ENCODE measurements around the gene KEAP1. TPM values are rescaled to one million over a fixed set of nuclear protein-coding genes. Genes with fewer than 3 reads are reported as not detected.

The KEAP1 gene
- total RNA-seq, 4 donors from 2014 or later = 62.1 to 80.3 (median 69.8) TPM

DNA sequence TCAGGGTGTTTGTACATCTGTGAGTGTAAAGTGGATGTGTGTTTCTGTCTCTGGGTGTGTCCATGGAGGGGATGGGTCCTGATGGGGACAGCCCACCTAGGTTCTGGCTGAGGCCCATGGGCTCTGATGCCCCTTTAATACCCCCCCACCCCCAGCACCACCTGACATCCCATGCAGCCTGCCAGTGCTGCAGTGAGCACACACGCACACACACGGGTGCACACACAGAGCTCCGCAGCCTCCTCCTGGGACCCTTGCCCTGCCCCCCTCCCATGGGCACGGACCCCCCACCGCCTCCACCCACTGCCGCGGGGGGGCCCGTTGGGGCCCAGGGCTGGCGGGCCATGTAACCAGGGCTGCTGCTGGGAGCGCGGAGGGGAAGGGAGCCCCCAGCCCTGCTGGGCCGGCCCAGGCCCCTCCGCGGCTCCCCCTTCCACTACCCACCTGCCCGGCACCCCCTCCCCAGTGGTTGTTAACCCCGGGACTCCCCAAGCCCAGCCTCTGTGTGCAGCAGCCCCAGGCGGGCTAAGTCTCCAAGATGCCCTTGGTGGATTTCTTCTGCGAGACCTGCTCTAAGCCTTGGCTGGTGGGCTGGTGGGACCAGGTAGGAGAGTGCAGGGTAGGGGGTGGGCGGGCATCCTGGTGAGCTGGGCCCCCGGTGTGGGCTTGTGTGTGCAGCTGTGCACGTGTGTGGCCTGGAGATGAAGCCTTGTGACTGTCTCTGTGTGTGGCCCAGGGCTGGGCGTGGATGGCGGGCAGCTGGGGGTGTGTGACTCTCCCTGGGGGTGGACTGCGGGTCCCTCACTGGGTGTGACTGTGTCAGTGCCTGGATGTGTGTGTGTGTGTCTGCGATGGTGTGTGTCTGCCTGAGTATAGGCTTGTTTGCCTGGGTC, 50.2 kb downstream of the KEAP1 start:
- Histone ChIP-seq H3K4me3 (no peak overlapping the region), H3K27me3 (peaks cover 20% of the 10 kb centered on the region), H3K4me1 (no peaks in the 10 kb centered on the region), H3K9me3 (no peaks in the 10 kb centered on the region), H3K36me3 (peaks cover 0 to 60% of the 10 kb centered on the region in 2 donors), H3K27ac (no peak overlapping the region)
- TF ChIP-seq POLR2AphosphoS5 (IDR thresholded peaks at IDR 0.05) (no peak), POLR2A (IDR thresholded peaks at IDR 0.05) (no peak), EP300 (IDR thresholded peaks at IDR 0.05) (no peak)
- TF ChIP-seq, protein P1, sequence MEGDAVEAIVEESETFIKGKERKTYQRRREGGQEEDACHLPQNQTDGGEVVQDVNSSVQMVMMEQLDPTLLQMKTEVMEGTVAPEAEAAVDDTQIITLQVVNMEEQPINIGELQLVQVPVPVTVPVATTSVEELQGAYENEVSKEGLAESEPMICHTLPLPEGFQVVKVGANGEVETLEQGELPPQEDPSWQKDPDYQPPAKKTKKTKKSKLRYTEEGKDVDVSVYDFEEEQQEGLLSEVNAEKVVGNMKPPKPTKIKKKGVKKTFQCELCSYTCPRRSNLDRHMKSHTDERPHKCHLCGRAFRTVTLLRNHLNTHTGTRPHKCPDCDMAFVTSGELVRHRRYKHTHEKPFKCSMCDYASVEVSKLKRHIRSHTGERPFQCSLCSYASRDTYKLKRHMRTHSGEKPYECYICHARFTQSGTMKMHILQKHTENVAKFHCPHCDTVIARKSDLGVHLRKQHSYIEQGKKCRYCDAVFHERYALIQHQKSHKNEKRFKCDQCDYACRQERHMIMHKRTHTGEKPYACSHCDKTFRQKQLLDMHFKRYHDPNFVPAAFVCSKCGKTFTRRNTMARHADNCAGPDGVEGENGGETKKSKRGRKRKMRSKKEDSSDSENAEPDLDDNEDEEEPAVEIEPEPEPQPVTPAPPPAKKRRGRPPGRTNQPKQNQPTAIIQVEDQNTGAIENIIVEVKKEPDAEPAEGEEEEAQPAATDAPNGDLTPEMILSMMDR (IDR thresholded peaks at IDR 0.05) = no peak
- 70% methylated on average over 2 of the region's 25 CpGs; no CpG with 5 or more reads in 1 of the 2 donors for WGBS, 2 donors (ENCODE audit: low coverage in 1 of 2)
- peak; percentile 28 for ATAC-seq

DNA sequence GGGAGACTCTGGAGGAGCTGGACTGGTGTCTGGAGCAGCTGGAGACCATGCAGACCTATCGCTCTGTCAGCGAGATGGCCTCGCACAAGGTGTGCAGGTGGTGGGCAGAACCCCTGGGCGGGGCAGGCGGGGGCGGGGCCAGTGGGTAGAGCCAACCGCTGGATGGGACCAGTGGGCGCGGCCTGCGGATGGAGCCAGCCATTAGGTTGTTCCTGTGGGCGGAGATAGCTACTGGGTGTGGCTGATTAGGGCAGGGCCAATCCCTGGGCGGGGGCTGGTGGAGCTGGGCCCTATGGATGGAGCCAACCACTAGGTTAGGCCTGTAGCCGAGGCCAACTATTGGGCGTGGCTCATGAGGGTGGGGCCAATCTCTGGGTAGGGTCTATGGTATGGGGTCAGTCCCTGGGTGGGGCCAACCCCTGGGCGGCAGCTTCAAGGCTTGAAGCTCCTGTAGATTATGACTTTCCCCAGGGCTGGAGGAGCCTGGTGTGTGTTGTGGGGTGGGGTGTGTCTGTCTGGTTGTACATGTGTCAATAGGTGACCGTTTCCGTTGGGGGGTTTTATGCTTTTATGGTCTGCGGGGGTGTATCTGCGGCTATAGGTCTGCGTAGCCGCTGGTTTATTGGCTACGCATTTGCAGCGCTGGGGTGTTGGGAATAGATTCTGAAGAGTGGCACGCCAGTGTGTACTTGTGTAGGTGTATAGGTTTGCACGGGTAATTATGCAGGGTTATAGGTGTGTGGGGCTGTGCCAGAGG, 52.1 kb downstream of the KEAP1 start:
- no peak overlapping the region for H3K4me3 ChIP-seq
- peaks cover 0 to 62% of the 10 kb centered on the region in 2 donors for H3K36me3 ChIP-seq
- no peak overlapping the region for H3K27ac ChIP-seq
- H3K9me3 ChIP-seq = no peaks in the 10 kb centered on the region
- no peaks in the 10 kb centered on the region for H3K4me1 ChIP-seq
- H3K27me3 ChIP-seq = peaks cover 20% of the 10 kb centered on the region
- 88 to 89% methylated on average over 3 to 13 of the region's 25 CpGs for WGBS, 2 donors (ENCODE audit: low coverage in 1 of 2)
- no peak for ATAC-seq
- TF ChIP-seq EP300 (IDR thresholded peaks at IDR 0.05) (no peak), POLR2AphosphoS5 (IDR thresholded peaks at IDR 0.05) (no peak), POLR2A (IDR thresholded peaks at IDR 0.05) (no peak)
- TF ChIP-seq, protein P1 (IDR thresholded peaks at IDR 0.05) = no peak

- H3K4me1 ChIP-seq = no peaks in the 10 kb centered on the region
- WGBS, 2 donors (ENCODE audit: low coverage in 1 of 2) = 86 to 89% methylated on average over 4 to 6 of the region's 14 CpGs
- no peak for ATAC-seq
- no peak for TF ChIP-seq POLR2A (IDR thresholded peaks at IDR 0.05)
- no peak for TF ChIP-seq POLR2AphosphoS5 (IDR thresholded peaks at IDR 0.05)
- TF ChIP-seq EP300 (IDR thresholded peaks at IDR 0.05) = no peak
- no peaks in the 10 kb centered on the region for H3K9me3 ChIP-seq
- H3K27me3 ChIP-seq = peaks cover 20% of the 10 kb centered on the region
- peaks cover 0 to 58% of the 10 kb centered on the region in 2 donors for H3K36me3 ChIP-seq
- no peak overlapping the region for H3K27ac ChIP-seq
- no peak overlapping the region for H3K4me3 ChIP-seq
These were observed 52.8 kb downstream of the KEAP1 start for GRCh38 chr19:10450191-10450852.

DNA sequence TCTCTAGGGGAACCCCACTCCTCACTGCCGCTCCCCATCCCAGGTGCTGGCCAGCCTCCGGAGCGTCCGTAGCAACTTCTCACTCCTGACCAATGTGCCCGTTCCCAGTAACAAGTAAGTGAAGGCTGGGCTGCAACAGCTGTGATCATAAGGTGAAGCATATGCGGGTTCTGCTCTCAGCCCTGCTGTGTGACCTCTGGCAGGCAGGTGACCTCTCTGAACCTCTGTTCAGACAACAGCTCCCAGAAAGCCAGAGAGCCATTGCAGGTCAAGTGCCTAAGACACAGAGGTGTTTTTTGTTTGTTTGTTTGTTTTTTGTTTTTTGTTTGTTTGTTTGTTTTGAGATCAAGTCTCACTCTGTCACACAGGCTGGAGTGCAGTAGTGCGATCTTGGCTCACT, 54.1 kb downstream of the KEAP1 start:
- H3K4me1 ChIP-seq = no peaks in the 10 kb centered on the region
- H3K27ac ChIP-seq = no peak overlapping the region
- no peaks in the 10 kb centered on the region for H3K9me3 ChIP-seq
- no peak overlapping the region for H3K4me3 ChIP-seq
- WGBS, 2 donors (ENCODE audit: low coverage in 1 of 2) = 85% methylated on average over 2 of the region's 7 CpGs; no CpG with 5 or more reads in 1 of the 2 donors
- H3K36me3 ChIP-seq = peaks cover 0 to 47% of the 10 kb centered on the region in 2 donors
- TF ChIP-seq, protein P1 (IDR thresholded peaks at IDR 0.05) = no peak
- no peak for TF ChIP-seq POLR2A (IDR thresholded peaks at IDR 0.05)
- no peak for TF ChIP-seq POLR2AphosphoS5 (IDR thresholded peaks at IDR 0.05)
- no peak for TF ChIP-seq EP300 (IDR thresholded peaks at IDR 0.05)
- peaks cover 19% of the 10 kb centered on the region for H3K27me3 ChIP-seq
- ATAC-seq = no peak

DNA sequence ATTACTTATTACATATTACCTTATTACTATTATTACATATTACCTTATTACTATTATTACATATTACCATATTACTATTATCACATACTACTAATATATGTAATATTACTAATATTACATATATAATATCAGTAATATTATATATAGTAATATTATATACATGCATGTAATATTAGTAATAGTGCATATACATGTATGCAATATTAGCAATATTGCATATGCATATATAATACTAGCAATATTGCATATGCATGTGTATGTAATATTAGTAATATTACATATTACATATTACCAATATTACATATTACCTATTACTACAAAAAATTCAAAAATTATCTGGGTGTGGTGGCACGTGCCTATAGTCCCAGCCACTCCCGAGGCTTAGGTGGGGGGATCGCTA, 60.5 kb downstream of the KEAP1 start:
- Histone ChIP-seq H3K9me3 (no peaks in the 10 kb centered on the region), H3K27ac (no peak overlapping the region), H3K27me3 (no peaks in the 10 kb centered on the region), H3K36me3 (peaks cover 0 to 27% of the 10 kb centered on the region in 2 donors), H3K4me1 (no peaks in the 10 kb centered on the region), H3K4me3 (no peak overlapping the region)
- no peak for TF ChIP-seq POLR2AphosphoS5 (IDR thresholded peaks at IDR 0.05)
- TF ChIP-seq POLR2A (IDR thresholded peaks at IDR 0.05) = no peak
- ATAC-seq = no peak
- 93 to 94% methylated on average over 3 of the region's 3 CpGs for WGBS, 2 donors (ENCODE audit: low coverage in 1 of 2)
